H9 (cell line): ENCODE measurements around the gene HDAC7. TPM values are rescaled to one million over a fixed set of nuclear protein-coding genes. Genes with fewer than 3 reads are reported as not detected.
A peak's percentile ranks its signal among the peaks of the same experiment; 100 is the strongest.

Experiments used
- DNase-seq: peaks from one replicate; pipeline ENCODE4 v3.0.0-alpha.2; 2017
- H2AFZ ChIP-seq: one replicate; pipeline ENCODE4 v1.6.1; 2013; ENCODE audit warnings: mild to moderate bottlenecking, low read length, control low read depth, moderate library complexity
- H2AK5ac ChIP-seq: 2 replicates; pipeline ENCODE4 v1.6.1; 2013; ENCODE audit warnings: low read length, control low read depth, mixed read lengths; ENCODE audit not compliant: insufficient read length
- H2BK120ac ChIP-seq: one replicate; pipeline ENCODE4 v1.6.1; 2013; ENCODE audit warnings: low read depth, mild to moderate bottlenecking, low read length, control low read depth, inconsistent platforms; ENCODE audit not compliant: poor library complexity, severe bottlenecking
- H2BK12ac ChIP-seq: 2 replicates; pipeline ENCODE4 v1.6.1; 2013; ENCODE audit warnings: low read length, control low read depth, mixed read lengths, low read depth; ENCODE audit not compliant: insufficient read length
- H2BK15ac ChIP-seq: 2 replicates; pipeline ENCODE4 v1.6.1; 2013; ENCODE audit warnings: low read depth, low read length, control low read depth
- H2BK20ac ChIP-seq: one replicate; pipeline ENCODE4 v1.6.1; 2013; ENCODE audit warnings: low read depth, mild to moderate bottlenecking, low read length, control low read depth, inconsistent platforms; ENCODE audit not compliant: poor library complexity, severe bottlenecking
- H2BK5ac ChIP-seq: 2 replicates; pipeline ENCODE4 v1.6.1; 2013; ENCODE audit warnings: low read length, control low read depth, mixed read lengths; ENCODE audit not compliant: insufficient read length
- H3K14ac ChIP-seq: 2 replicates; pipeline ENCODE4 v1.6.1; 2013; ENCODE audit warnings: low read length, control low read depth; ENCODE audit not compliant: insufficient read depth
- H3K18ac ChIP-seq: 2 replicates; pipeline ENCODE4 v1.6.1; 2013; ENCODE audit warnings: low read depth, mild to moderate bottlenecking, mixed read lengths, low read length, control low read depth; ENCODE audit not compliant: insufficient read length
- H3K23ac ChIP-seq: 2 replicates; pipeline ENCODE4 v1.6.1; 2013; ENCODE audit warnings: low read length, control low read depth, mixed read lengths, low read depth; ENCODE audit not compliant: insufficient read length
- H3K23me2 ChIP-seq: 2 replicates; pipeline ENCODE4 v1.6.1; 2013; ENCODE audit warnings: low read depth, mild to moderate bottlenecking, mixed read lengths, low read length, control low read depth; ENCODE audit not compliant: insufficient read length, poor library complexity, severe bottlenecking
- H3K27ac ChIP-seq: 2 replicates; pipeline ENCODE4 v1.5.1; 2013; ENCODE audit warnings: low read length, control low read depth, mixed read lengths, low read depth; ENCODE audit not compliant: insufficient read length
- H3K27me3 ChIP-seq: 2 replicates; pipeline ENCODE4 v1.6.1; 2013; ENCODE audit warnings: low read length, control low read depth, inconsistent platforms; ENCODE audit not compliant: insufficient read depth
- H3K4ac ChIP-seq: 2 replicates; pipeline ENCODE4 v1.6.1; 2013; ENCODE audit warnings: low read depth, mild to moderate bottlenecking, control low read depth, inconsistent platforms, low read length, moderate library complexity
- H3K4me1 ChIP-seq: 2 replicates; pipeline ENCODE4 v1.6.1; 2013; ENCODE audit warnings: low read length, control low read depth, inconsistent platforms; ENCODE audit not compliant: insufficient read depth
- H3K4me2 ChIP-seq: 2 replicates; pipeline ENCODE4 v1.6.1; 2013; ENCODE audit warnings: low read length, control low read depth, mixed read lengths; ENCODE audit not compliant: insufficient read length, insufficient read depth
- H3K56ac ChIP-seq: 2 replicates; pipeline ENCODE4 v1.6.1; 2013; ENCODE audit warnings: low read depth, mild to moderate bottlenecking, mixed read lengths, low read length, control low read depth; ENCODE audit not compliant: insufficient read length
- H3K79me1 ChIP-seq: 2 replicates; pipeline ENCODE4 v1.6.1; 2013; ENCODE audit warnings: low read depth, mild to moderate bottlenecking, moderate library complexity, low read length, control low read depth, inconsistent platforms; ENCODE audit not compliant: insufficient read depth, poor library complexity, severe bottlenecking
- H3K79me2 ChIP-seq: 2 replicates; pipeline ENCODE4 v1.6.1; 2013; ENCODE audit warnings: low read length, control low read depth, inconsistent platforms; ENCODE audit not compliant: insufficient read depth
- H3K9ac ChIP-seq: 2 replicates; pipeline ENCODE4 v1.6.1; 2013; ENCODE audit warnings: low read length, control low read depth, mixed read lengths; ENCODE audit not compliant: insufficient read length; ENCODE audit errors: extremely low read depth
- H3K9me3 ChIP-seq: one replicate; pipeline ENCODE4 v1.6.1; 2013; ENCODE audit warnings: low read depth, low read length, inconsistent platforms; ENCODE audit not compliant: control insufficient read depth
- H3T11ph ChIP-seq: one replicate; pipeline ENCODE4 v1.6.1; 2013; ENCODE audit warnings: mild to moderate bottlenecking, low read length, control low read depth, inconsistent platforms
- H4K20me1 ChIP-seq: one replicate; pipeline ENCODE4 v1.6.1; 2013; ENCODE audit not compliant: control insufficient read depth, insufficient read length, insufficient read depth
- H4K5ac ChIP-seq: 2 replicates; pipeline ENCODE4 v1.6.1; 2013; ENCODE audit warnings: low read depth, mild to moderate bottlenecking, mixed read lengths, low read length, control low read depth; ENCODE audit not compliant: insufficient read length
- H4K8ac ChIP-seq: replicated peaks from 2 replicates; pipeline ENCODE4 v1.6.1; 2013; ENCODE audit warnings: low read length, control low read depth, mixed read lengths, low read depth; ENCODE audit not compliant: insufficient read length
- H4K91ac ChIP-seq: 2 replicates; pipeline ENCODE4 v1.6.1; 2013; ENCODE audit warnings: low read depth, mild to moderate bottlenecking, moderate library complexity, mixed read lengths, low read length, control low read depth; ENCODE audit not compliant: insufficient read length
- H3K27ac Mint-ChIP-seq, 3 experiments: 2 replicates in 2 of 3; 3 replicates in 1 of 3; pipeline ENCODE4 v1.8.0; 2020 to 2021; ENCODE audit warnings: mixed read lengths in 3 of 3, mild to moderate bottlenecking in 1 of 3, moderate library complexity in 1 of 3
- H3K27me3 Mint-ChIP-seq: 2 replicates; pipeline ENCODE4 v1.8.0; 2021; ENCODE audit warnings: low read depth, mild to moderate bottlenecking, moderate library complexity, mixed read lengths
- H3K36me3 Mint-ChIP-seq, 3 experiments: 2 replicates in 2 of 3; 3 replicates in 1 of 3; pipeline ENCODE4 v1.8.0; 2020 to 2021; ENCODE audit warnings: low read depth in 3 of 3, mixed read lengths in 3 of 3; ENCODE audit not compliant: insufficient read depth in 1 of 3
- H3K4me1 Mint-ChIP-seq, 2 experiments: 2 replicates each; pipeline ENCODE4 v1.8.0; 2020; ENCODE audit warnings: mixed read lengths in 2 of 2
- H3K4me3 Mint-ChIP-seq, 2 experiments: 2 replicates in 1 of 2; 3 replicates in 1 of 2; pipeline ENCODE4 v1.8.0; 2020 to 2021; ENCODE audit warnings: mild to moderate bottlenecking in 2 of 2, mixed read lengths in 2 of 2, moderate library complexity in 1 of 2
- H3K9me3 Mint-ChIP-seq, 2 experiments: 2 replicates in 1 of 2; 3 replicates in 1 of 2; pipeline ENCODE4 v1.8.0; 2020; ENCODE audit warnings: mild to moderate bottlenecking in 2 of 2, mixed read lengths in 2 of 2, moderate library complexity in 1 of 2
- CTCF ChIP-seq: fragments of 200-600 bp; sonication (generic); conservative IDR thresholded peaks from 3 replicates; pipeline ENCODE4 v1.8.0; 2021; ENCODE audit warnings: antibody characterized with exemption, mild to moderate bottlenecking
- WGBS: extraction: QIAGEN DNeasy Blood & Tissue Kit; methylation state at CpG from one replicate; pipeline ENCODE4 v1.1.7; 2013; ENCODE audit warnings: missing lambda C conversion rate, low lambda C conversion rate, mixed read lengths; ENCODE audit not compliant: insufficient read length; ENCODE audit errors: extremely low coverage; 5-methylcytosine and 5-hydroxymethylcytosine counted together
- total RNA-seq: library from RNA; stranded (reverse); gene quantifications from 2 replicates; pipeline ENCODE4 v1.2.1, GENCODE V29; 2021

The HDAC7 gene
- total RNA-seq, 1 experiment from 2014 or later = 72.1 TPM

GRCh38 chr12:47851303-47851952 lies 31.7 kb upstream of the HDAC7 start:
- peaks cover 19% of the 10 kb centered on the region for H3K27me3 Mint-ChIP-seq
- no peaks in the 10 kb centered on the region for H4K20me1 ChIP-seq
- no peaks in the 10 kb centered on the region for H3K9me3 ChIP-seq
- H2BK5ac ChIP-seq = no peak overlapping the region
- H3K27me3 ChIP-seq = no peaks in the 10 kb centered on the region; the same call in 1 of the 2 replicates
- no peak overlapping the region for H3T11ph ChIP-seq
- no peaks in the 10 kb centered on the region; a peak in 1 of 5 replicates for H3K9me3 Mint-ChIP-seq
- no peak overlapping the region for H3K9ac ChIP-seq
- DNase-seq = peak; percentile 23
- no peak overlapping the region for H4K91ac ChIP-seq
- H3K23ac ChIP-seq = no peak overlapping the region
- H3K79me1 ChIP-seq = no peaks in the 10 kb centered on the region
- no peak overlapping the region for H2BK120ac ChIP-seq
- no peak overlapping the region for H3K56ac ChIP-seq
- H2AK5ac ChIP-seq = no peak overlapping the region
- no peak overlapping the region for H2BK20ac ChIP-seq
- no peak overlapping the region for H3K4me2 ChIP-seq
- no peak overlapping the region for H4K5ac ChIP-seq
- no peak overlapping the region for H4K8ac ChIP-seq
- no peaks in the 10 kb centered on the region; a peak in 1 of 7 replicates for H3K36me3 Mint-ChIP-seq
- H3K18ac ChIP-seq = no peak overlapping the region
- no peak overlapping the region for H3K14ac ChIP-seq
- H3K27ac Mint-ChIP-seq = no peak overlapping the region
- no peak overlapping the region for H3K27ac ChIP-seq
- no CpG with 5 or more reads among the region's 3 CpGs for WGBS
- H2AFZ ChIP-seq = no peak overlapping the region
- peaks cover 20 to 24% of the 10 kb centered on the region in 2 experiments for H3K4me1 Mint-ChIP-seq
- H3K4me1 ChIP-seq = peaks cover 4% of the 10 kb centered on the region; the same call in 1 of the 2 replicates
- H3K79me2 ChIP-seq = no peaks in the 10 kb centered on the region
- no peaks in the 10 kb centered on the region for H3K23me2 ChIP-seq
- H2BK15ac ChIP-seq = no peak overlapping the region
- no peak overlapping the region for H3K4me3 Mint-ChIP-seq
- no peak for TF ChIP-seq CTCF
- H3K4ac ChIP-seq = no peak overlapping the region
- no peak overlapping the region for H2BK12ac ChIP-seq
